ENCODE measurements around the gene RPS21. TPM values are rescaled to one million over a fixed set of nuclear protein-coding genes. Genes with fewer than 3 reads are reported as not detected.
A peak's percentile ranks its signal among the peaks of the same experiment; 100 is the strongest.

RPS21 gene
- total RNA-seq, 1 donor from 2014 or later = 830 TPM

DNA sequence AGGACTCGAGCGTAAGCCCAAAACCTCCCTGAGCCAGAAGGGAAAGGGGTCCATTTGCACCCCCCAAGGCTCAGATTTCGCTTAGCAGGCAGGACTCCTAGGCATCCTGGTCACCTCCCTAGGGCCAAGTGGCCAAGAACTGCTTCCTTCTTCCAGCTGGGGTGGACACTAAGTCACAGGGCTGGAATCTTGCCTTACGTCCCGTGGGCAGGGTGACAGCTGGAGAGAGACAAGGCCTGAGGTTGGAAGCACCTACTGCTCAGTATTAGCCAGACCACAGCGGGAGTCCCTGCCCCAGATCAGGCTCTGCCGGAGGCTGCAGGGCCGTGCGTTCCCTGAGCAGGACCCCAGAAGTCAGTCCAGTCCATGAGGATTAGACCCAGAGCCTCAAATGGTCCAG, 39.5 kb upstream of the RPS21 start:
- H3K36me3 Mint-ChIP-seq (ENCODE audit: low read depth) = peaks cover 27% of the 10 kb centered on the region

DNA sequence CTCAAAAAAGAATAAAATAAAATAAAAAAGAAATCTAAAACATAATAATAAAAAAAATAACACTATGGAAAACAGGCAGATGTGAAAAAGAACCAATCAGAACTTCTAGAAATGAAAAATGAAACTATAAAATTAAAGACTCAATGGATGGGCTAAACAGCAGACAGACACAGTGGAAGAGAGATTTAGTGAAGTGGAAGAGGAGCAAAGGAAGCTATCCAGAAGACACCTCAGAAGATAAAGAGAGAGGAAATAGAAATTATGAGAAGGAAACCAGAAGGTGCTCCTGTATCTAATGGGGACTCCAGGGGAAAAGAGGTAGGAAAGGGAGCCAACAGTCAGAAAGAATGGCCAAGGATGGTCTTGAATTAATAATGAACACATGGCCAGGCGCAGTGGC, 38.3 kb upstream of the RPS21 start:
- no peak for DNase-seq (ENCODE audit: low spot score)
- Mint-ChIP-seq H3K27ac (ENCODE audit: unreplicated experiment) (no peak overlapping the region), H3K36me3 (ENCODE audit: low read depth) (peaks cover 20% of the 10 kb centered on the region), H3K27me3 (ENCODE audit: low read depth) (no peaks in the 10 kb centered on the region), H3K9me3 (ENCODE audit: low read depth) (peaks cover 3% of the 10 kb centered on the region), H3K4me1 (ENCODE audit: low read depth) (peaks cover 10% of the 10 kb centered on the region), H3K4me3 (ENCODE audit: unreplicated experiment) (no peak overlapping the region)
- no peak for TF ChIP-seq CTCF (IDR thresholded peaks at IDR 0.05)

More for the DNA sequence above, 39.5 kb upstream of the RPS21 start:
- no peak overlapping the region for H3K27ac Mint-ChIP-seq (ENCODE audit: unreplicated experiment)
- H3K9me3 Mint-ChIP-seq (ENCODE audit: low read depth) = peaks cover 3% of the 10 kb centered on the region
- DNase-seq (ENCODE audit: low spot score) = no peak
- peaks cover 10% of the 10 kb centered on the region for H3K4me1 Mint-ChIP-seq (ENCODE audit: low read depth)
- TF ChIP-seq CTCF (IDR thresholded peaks at IDR 0.05) = no peak
- H3K27me3 Mint-ChIP-seq (ENCODE audit: low read depth) = no peaks in the 10 kb centered on the region
- H3K4me3 Mint-ChIP-seq (ENCODE audit: unreplicated experiment) = no peak overlapping the region

GRCh38 chr20:62349556-62350097, 37.3 kb upstream of the RPS21 start:
- Mint-ChIP-seq H3K27ac (ENCODE audit: unreplicated experiment) (peak overlapping the region; percentile 32), H3K4me3 (ENCODE audit: unreplicated experiment) (no peak overlapping the region), H3K9me3 (ENCODE audit: low read depth) (peaks cover 3% of the 10 kb centered on the region), H3K27me3 (ENCODE audit: low read depth) (no peaks in the 10 kb centered on the region), H3K36me3 (ENCODE audit: low read depth) (peaks cover 20% of the 10 kb centered on the region), H3K4me1 (ENCODE audit: low read depth) (peaks cover 13% of the 10 kb centered on the region)
- TF ChIP-seq CTCF (IDR thresholded peaks at IDR 0.05) = no peak
- no peak for DNase-seq (ENCODE audit: low spot score)

- TF ChIP-seq CTCF (IDR thresholded peaks at IDR 0.05) = no peak
- Mint-ChIP-seq H3K4me3 (ENCODE audit: unreplicated experiment) (no peak overlapping the region), H3K4me1 (ENCODE audit: low read depth) (peaks cover 15% of the 10 kb centered on the region), H3K27ac (ENCODE audit: unreplicated experiment) (peak overlapping the region; percentile 32), H3K27me3 (ENCODE audit: low read depth) (no peaks in the 10 kb centered on the region), H3K36me3 (ENCODE audit: low read depth) (peaks cover 18% of the 10 kb centered on the region), H3K9me3 (ENCODE audit: low read depth) (peaks cover 3% of the 10 kb centered on the region)
- DNase-seq (ENCODE audit: low spot score) = no peak
Measured at GRCh38 chr20:62350098-62350628, 36.7 kb upstream of the RPS21 start.

GRCh38 chr20:62350629-62351422, 36.1 kb upstream of the RPS21 start:
- DNase-seq (ENCODE audit: low spot score) = no peak
- no peak overlapping the region for H3K4me3 Mint-ChIP-seq (ENCODE audit: unreplicated experiment)
- H3K4me1 Mint-ChIP-seq (ENCODE audit: low read depth) = peaks cover 22% of the 10 kb centered on the region
- no peak overlapping the region for H3K27ac Mint-ChIP-seq (ENCODE audit: unreplicated experiment)
- peaks cover 3% of the 10 kb centered on the region for H3K9me3 Mint-ChIP-seq (ENCODE audit: low read depth)
- peaks cover 14% of the 10 kb centered on the region for H3K36me3 Mint-ChIP-seq (ENCODE audit: low read depth)
- no peak for TF ChIP-seq CTCF (IDR thresholded peaks at IDR 0.05)
- no peaks in the 10 kb centered on the region for H3K27me3 Mint-ChIP-seq (ENCODE audit: low read depth)
